Astrocyte of the cerebellum (primary cell): ENCODE data around the gene PTPRC.

Experiments
- DNase-seq: peaks from one replicate; pipeline ENCODE4 v3.0.0-alpha.2; 2011; ENCODE audit warnings: low read depth
- H3K4me3 ChIP-seq: 2 replicates; pipeline ENCODE4 v1.5.1; 2011; ENCODE audit warnings: mild to moderate bottlenecking, low read depth, low read length, moderate library complexity
- CTCF ChIP-seq: IDR thresholded peaks from 2 replicates; pipeline ENCODE4 v1.5.1; 2012; ENCODE audit warnings: low read length, low read depth, moderate library complexity, mild to moderate bottlenecking; ENCODE audit errors: missing control alignments
- in situ Hi-C: cut with HindIII; loops from 2 replicates; pipeline ENCODE4 v1.10.0; 2017; ENCODE audit warnings: low sequenced_read_pairs

The PTPRC gene

GRCh38 chr1:198687429-198687828, 48.6 kb downstream of the PTPRC start:
- no peak for TF ChIP-seq CTCF
- no peak overlapping the region for H3K4me3 ChIP-seq
- DNase-seq, result no peak
- in situ Hi-C loops, result no loop called here

GRCh38 chr1:198691063-198691462, 52.2 kb downstream of the PTPRC start:
- no peak for DNase-seq
- no peak for TF ChIP-seq CTCF
- in situ Hi-C loops, result no loop called here
- no peak overlapping the region for H3K4me3 ChIP-seq

GRCh38 chr1:198693321-198693720, 54.5 kb downstream of the PTPRC start:
- no peak for DNase-seq
- no peak for TF ChIP-seq CTCF
- in situ Hi-C loops, result no loop called here
- H3K4me3 ChIP-seq, result no peak overlapping the region

- in situ Hi-C loops, result no loop called here
- no peak overlapping the region for H3K4me3 ChIP-seq
- TF ChIP-seq CTCF, result no peak
- DNase-seq, result no peak
Observed at GRCh38 chr1:198694542-198694941, 55.7 kb downstream of the PTPRC start.

- no peak overlapping the region for H3K4me3 ChIP-seq
- no peak for TF ChIP-seq CTCF
- DNase-seq, result no peak
- in situ Hi-C loops, result no loop called here
Observed at GRCh38 chr1:198696211-198696610, 57.4 kb downstream of the PTPRC start.

- in situ Hi-C loops, result no loop called here
- TF ChIP-seq CTCF, result peak; percentile 86
- no peak for DNase-seq
- no peak overlapping the region for H3K4me3 ChIP-seq
Observed at GRCh38 chr1:198699167-198700015, 60.6 kb downstream of the PTPRC start.
